Measurements from ENCODE around the gene SORBS2. TPM values are rescaled to one million over a fixed set of nuclear protein-coding genes. Genes with fewer than 3 reads are reported as not detected.

The SORBS2 gene
- total and polyA plus RNA-seq, 5 donors = 181 to 776 (median 613) TPM

DNA sequence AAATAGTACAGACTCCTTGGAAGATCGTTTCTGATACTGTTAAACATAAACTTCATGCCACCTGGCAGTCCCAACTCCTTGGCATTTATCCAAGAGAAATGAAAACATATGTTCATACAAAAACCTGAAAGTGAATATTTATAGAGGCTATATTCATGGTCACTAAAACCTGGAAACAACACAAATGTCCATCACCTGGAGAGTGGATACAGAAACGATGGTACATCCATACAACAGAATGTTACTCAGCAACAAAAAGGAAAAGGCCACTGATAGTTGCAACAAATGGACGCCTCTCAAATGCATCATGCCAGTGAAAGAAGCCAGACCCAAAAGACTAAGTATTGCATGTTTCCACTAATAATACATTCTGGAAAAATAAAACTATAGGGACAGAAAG, 34.0 kb upstream of the SORBS2 start:
- H3K27ac ChIP-seq (ENCODE audit: low read length) = no peak overlapping the region
- H3K4me3 ChIP-seq (ENCODE audit: low read length) = no peak overlapping the region
- ATAC-seq = no peak
- no peaks in the 10 kb centered on the region for H3K9me3 ChIP-seq (ENCODE audit: control insufficient read depth, low read length)
- H3K27me3 ChIP-seq (ENCODE audit: control insufficient read depth, insufficient read depth) = no peaks in the 10 kb centered on the region
- intact Hi-C loops (cut with DNase I) = loop anchor here in 2 of 4 donors (10.0 kb wide), 2 partner anchors 169 to 179 kb away; no protein-coding TSS in a partner anchor
- WGBS = 88% methylated on average over 3 of the region's 3 CpGs
- no peak for DNase-seq
- H3K4me1 ChIP-seq (ENCODE audit: control insufficient read depth, insufficient read depth, low read length) = peaks cover 6% of the 10 kb centered on the region

DNA sequence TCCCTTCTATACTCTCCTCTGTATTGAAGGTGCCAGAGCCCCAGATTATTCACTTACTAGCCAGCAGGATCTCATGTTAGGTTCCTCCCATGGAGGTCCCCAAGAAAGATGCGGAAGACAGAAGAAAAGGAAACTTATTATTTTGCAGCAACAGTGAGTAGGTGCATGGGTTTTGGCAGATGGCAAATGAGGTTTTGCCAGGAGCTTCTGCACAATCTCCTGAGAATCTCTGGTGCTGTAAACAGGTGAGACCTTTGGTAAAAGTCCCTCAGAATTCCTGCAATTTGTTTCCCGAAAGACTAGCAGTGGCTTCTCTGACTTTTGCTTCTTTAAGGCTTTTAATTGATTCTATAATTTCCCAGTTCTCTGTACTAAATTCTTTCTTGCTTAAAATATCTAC, 29.5 kb upstream of the SORBS2 start:
- Histone ChIP-seq H3K27me3 (ENCODE audit: control insufficient read depth, insufficient read depth) (no peaks in the 10 kb centered on the region), H3K4me1 (ENCODE audit: control insufficient read depth, insufficient read depth, low read length) (peaks cover 14% of the 10 kb centered on the region), H3K9me3 (ENCODE audit: control insufficient read depth, low read length) (no peaks in the 10 kb centered on the region), H3K27ac (ENCODE audit: low read length) (no peak overlapping the region), H3K4me3 (ENCODE audit: low read length) (no peak overlapping the region)
- DNase-seq (no peak), ATAC-seq (no peak)
- intact Hi-C loops (cut with DNase I) = loop anchor here in 2 of 4 donors (10.0 kb wide), 2 partner anchors 173 to 183 kb away; no protein-coding TSS in a partner anchor
- 91% methylated on average over 2 of the region's 2 CpGs for WGBS

DNA sequence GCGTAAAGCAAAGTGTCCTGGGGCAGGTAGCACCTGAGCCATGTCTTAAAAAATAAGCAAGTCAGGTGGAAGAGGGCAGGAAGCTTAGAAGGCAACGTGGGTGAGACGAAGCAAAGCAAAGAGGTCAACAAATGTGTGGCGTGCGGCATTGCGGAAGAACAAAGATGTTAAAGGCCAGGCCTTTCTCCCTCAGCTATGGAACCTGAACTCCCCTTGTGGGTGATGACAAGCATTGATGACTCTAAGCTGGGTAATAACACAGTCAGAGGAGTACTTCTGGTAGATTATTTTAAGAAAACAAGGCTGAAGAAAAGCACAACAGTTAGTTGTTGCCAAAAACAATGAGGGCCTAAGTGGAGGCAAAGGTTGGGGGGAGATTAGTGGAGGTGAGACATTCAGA, 29.0 kb upstream of the SORBS2 start:
- intact Hi-C loops (cut with DNase I) = loop anchor here in 2 of 4 donors (10.0 kb wide), 2 partner anchors 174 to 184 kb away; no protein-coding TSS in a partner anchor
- WGBS = 92% methylated on average over 6 of the region's 6 CpGs
- H3K9me3 ChIP-seq (ENCODE audit: control insufficient read depth, low read length) = no peaks in the 10 kb centered on the region
- no peak overlapping the region for H3K27ac ChIP-seq (ENCODE audit: low read length)
- ATAC-seq = no peak
- no peak overlapping the region for H3K4me3 ChIP-seq (ENCODE audit: low read length)
- no peaks in the 10 kb centered on the region for H3K27me3 ChIP-seq (ENCODE audit: control insufficient read depth, insufficient read depth)
- peaks cover 14% of the 10 kb centered on the region for H3K4me1 ChIP-seq (ENCODE audit: control insufficient read depth, insufficient read depth, low read length)
- DNase-seq = no peak

DNA sequence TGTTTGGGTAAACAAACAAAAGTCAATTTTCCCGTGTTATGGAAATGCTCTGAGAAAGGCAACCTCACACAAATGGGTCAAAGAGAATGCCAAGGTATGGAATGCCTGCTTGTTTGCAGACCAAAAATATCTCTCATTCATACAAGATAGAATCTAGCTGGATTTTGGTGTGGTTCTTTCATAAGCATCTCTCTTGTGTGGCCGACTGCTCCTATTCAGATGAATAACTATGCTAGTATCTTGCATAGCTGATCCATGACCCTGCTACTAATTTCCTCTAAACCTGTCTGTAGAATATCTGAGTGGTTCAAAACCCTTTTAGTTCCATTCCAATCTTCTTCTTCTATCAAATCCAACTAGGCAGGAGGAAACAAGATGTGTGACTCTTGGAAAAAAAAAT, 28.2 kb upstream of the SORBS2 start:
- H3K4me3 ChIP-seq (ENCODE audit: low read length) = no peak overlapping the region
- H3K4me1 ChIP-seq (ENCODE audit: control insufficient read depth, insufficient read depth, low read length) = peaks cover 14% of the 10 kb centered on the region
- H3K27me3 ChIP-seq (ENCODE audit: control insufficient read depth, insufficient read depth) = no peaks in the 10 kb centered on the region
- intact Hi-C loops (cut with DNase I) = loop anchor here in 2 of 4 donors (10.0 kb wide), 2 partner anchors 175 to 185 kb away; no protein-coding TSS in a partner anchor
- 63% methylated on average over 2 of the region's 2 CpGs for WGBS
- no peaks in the 10 kb centered on the region for H3K9me3 ChIP-seq (ENCODE audit: control insufficient read depth, low read length)
- ATAC-seq (no peak), DNase-seq (no peak)
- peak overlapping the region; percentile 34 for H3K27ac ChIP-seq (ENCODE audit: low read length)

DNA sequence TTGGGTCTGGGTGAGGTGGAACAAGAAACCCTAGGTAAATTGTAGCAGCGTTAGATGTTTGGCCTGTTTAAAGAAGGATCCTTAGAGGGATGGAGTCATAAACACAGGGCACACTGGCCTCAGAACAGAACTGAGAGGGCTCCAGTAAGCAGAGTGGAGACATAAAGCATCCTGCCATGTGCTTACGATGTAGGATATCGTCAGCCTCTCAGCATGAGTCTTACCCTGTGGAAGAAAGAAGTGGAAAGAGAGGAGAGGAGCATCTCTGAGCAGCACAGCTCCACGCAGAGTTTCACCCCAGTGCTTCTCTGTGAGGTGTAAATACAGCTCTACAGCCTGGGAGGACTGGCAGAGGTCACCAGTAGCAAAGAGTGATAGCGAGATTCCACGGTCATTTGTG, 27.8 kb upstream of the SORBS2 start:
- WGBS = 67% methylated on average over 6 of the region's 6 CpGs
- intact Hi-C loops (cut with DNase I) = loop anchor here in 2 of 4 donors (10.0 kb wide), 2 partner anchors 175 to 185 kb away; no protein-coding TSS in a partner anchor
- peak in 1 of 2 donors; percentile 40 for ATAC-seq
- no peaks in the 10 kb centered on the region for H3K9me3 ChIP-seq (ENCODE audit: control insufficient read depth, low read length)
- peak overlapping the region; percentile 94 for H3K27ac ChIP-seq (ENCODE audit: low read length)
- DNase-seq = no peak
- peaks cover 14% of the 10 kb centered on the region for H3K4me1 ChIP-seq (ENCODE audit: control insufficient read depth, insufficient read depth, low read length)
- no peaks in the 10 kb centered on the region for H3K27me3 ChIP-seq (ENCODE audit: control insufficient read depth, insufficient read depth)
- H3K4me3 ChIP-seq (ENCODE audit: low read length) = no peak overlapping the region

DNA sequence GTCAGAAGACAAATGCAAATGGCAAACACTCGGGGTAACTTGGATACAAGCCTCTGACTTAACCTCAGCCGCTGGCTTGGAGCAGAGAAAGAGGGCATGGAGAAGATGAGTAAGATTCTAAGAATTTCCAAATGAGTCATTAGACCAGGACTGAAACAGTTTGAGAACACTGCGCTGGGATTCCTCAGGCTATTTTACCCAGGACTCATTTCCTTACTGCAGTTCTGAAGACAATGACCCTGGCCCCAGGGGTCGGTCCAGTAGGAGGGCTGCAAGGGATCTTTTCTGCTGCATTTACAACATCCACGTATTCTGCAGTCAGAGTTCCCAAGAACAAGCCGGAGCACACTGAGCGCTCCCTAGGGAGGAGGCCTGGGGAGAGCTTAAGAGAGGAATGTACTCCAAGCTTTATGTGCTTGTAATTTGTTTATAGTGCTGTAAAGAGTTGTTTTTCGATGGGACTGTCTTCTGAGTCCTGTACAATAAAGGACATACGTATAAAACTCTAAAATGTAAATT, 27.3 kb upstream of the SORBS2 start:
- H3K27ac ChIP-seq (ENCODE audit: low read length) = peak overlapping the region; percentile 69
- H3K9me3 ChIP-seq (ENCODE audit: control insufficient read depth, low read length) = no peaks in the 10 kb centered on the region
- H3K27me3 ChIP-seq (ENCODE audit: control insufficient read depth, insufficient read depth) = no peaks in the 10 kb centered on the region
- 27% methylated on average over 9 of the region's 9 CpGs for WGBS
- intact Hi-C loops (cut with DNase I) = no loop called here
- H3K4me1 ChIP-seq (ENCODE audit: control insufficient read depth, insufficient read depth, low read length) = peaks cover 14% of the 10 kb centered on the region
- ATAC-seq (peak; percentile 68 to 88), DNase-seq (peak in 2 of 3 donors; percentile 42 to 60)
- H3K4me3 ChIP-seq (ENCODE audit: low read length) = no peak overlapping the region

DNA sequence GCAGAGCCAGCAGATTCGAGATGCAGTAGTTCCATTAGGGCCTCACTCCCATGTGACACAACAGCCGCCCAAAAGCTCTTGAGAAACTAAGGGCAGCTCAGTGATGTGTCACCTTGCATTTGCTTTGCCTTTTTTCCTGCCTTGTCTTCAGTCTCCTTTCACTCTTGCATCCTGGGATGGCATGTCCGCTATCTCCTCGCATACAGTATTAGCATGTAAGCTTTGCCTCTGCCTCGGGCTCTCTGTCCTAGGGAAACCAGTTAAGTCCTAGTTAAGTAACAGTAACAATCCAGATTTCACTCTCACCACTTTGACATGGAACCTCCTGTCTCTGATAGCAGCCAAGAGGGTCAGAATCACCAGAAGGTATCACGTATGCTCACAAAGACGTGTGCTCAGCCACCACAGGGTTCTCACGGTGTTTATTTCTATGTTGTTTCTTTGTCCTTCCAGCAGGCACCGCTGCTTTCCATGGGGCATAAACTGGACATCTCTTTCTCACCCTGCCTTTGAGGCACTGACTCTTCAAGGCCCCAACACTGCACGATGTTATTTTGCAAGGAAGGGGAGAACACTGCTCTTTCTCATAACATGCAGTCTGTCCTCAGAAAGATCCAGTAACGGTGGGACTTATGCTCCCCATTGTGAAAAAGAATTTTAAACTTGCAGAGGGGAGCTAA, 26.7 kb upstream of the SORBS2 start:
- peaks cover 14% of the 10 kb centered on the region for H3K4me1 ChIP-seq (ENCODE audit: control insufficient read depth, insufficient read depth, low read length)
- 60% methylated on average over 11 of the region's 11 CpGs for WGBS
- intact Hi-C loops (cut with DNase I) = no loop called here
- ATAC-seq (peak; percentile 15 to 42), DNase-seq (no peak)
- H3K27me3 ChIP-seq (ENCODE audit: control insufficient read depth, insufficient read depth) = no peaks in the 10 kb centered on the region
- H3K27ac ChIP-seq (ENCODE audit: low read length) = peak overlapping the region; percentile 69
- H3K4me3 ChIP-seq (ENCODE audit: low read length) = no peak overlapping the region
- no peaks in the 10 kb centered on the region for H3K9me3 ChIP-seq (ENCODE audit: control insufficient read depth, low read length)

DNA sequence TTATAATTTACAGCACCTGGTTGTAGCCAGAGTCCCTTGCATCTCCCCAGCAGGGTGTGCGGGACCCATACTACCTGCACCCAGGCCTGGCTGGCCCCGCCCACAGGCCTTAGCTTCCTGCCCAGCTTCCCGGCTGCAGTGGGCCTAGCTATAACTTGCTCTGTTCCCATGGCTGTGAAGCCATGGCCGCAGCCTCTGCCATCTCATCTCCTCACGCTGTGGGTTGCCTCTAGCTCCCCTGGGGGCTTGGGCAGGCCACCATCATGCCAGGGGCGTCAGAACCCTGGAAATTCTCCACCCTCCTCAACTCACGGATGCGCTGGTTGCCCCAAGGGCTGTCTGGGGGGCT, 26.1 kb upstream of the SORBS2 start:
- Histone ChIP-seq H3K4me3 (ENCODE audit: low read length) (no peak overlapping the region), H3K4me1 (ENCODE audit: control insufficient read depth, insufficient read depth, low read length) (peaks cover 14% of the 10 kb centered on the region), H3K27ac (ENCODE audit: low read length) (peak overlapping the region; percentile 69), H3K27me3 (ENCODE audit: control insufficient read depth, insufficient read depth) (no peaks in the 10 kb centered on the region), H3K9me3 (ENCODE audit: control insufficient read depth, low read length) (no peaks in the 10 kb centered on the region)
- intact Hi-C loops (cut with DNase I) = no loop called here
- ATAC-seq (peak in 1 of 2 donors; percentile 11), DNase-seq (no peak)
- WGBS = 91% methylated on average over 8 of the region's 8 CpGs

DNA sequence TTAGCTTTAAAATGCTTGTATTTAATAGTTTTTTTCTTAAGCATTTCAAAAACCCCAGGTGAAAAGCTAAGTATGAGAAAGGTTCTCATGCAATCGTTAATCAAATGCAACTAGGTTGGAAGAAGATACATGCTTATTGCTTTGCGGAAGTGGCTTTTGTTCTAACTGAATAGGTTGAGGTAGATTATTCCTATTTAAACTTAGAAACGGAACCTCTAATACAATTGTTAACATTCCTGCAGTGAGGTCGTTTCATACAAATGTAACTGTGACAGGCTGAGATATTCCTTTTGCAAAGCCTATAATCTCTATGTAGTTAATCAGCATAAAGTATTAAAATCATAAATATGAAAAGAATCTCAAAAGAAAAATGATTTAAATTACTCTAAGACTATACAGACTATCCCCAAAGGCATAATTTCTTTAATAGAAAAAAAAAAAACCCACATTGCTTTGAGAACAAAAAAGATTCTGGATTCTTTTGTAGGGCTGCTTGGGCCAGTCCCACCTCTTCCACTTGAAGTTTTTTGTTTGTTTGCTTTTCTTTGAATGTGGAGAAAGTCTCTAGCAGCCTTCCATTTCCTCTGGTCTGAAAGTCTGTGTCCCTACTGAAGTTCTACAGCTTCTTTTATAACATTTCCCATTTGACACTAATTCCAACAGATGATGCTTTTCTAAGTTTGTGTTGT, 25.6 kb upstream of the SORBS2 start:
- peak overlapping the region; percentile 69 for H3K27ac ChIP-seq (ENCODE audit: low read length)
- intact Hi-C loops (cut with DNase I) = no loop called here
- H3K9me3 ChIP-seq (ENCODE audit: control insufficient read depth, low read length) = no peaks in the 10 kb centered on the region
- WGBS = 62% methylated on average over 4 of the region's 4 CpGs
- DNase-seq = no peak
- H3K27me3 ChIP-seq (ENCODE audit: control insufficient read depth, insufficient read depth) = no peaks in the 10 kb centered on the region
- peaks cover 14% of the 10 kb centered on the region for H3K4me1 ChIP-seq (ENCODE audit: control insufficient read depth, insufficient read depth, low read length)
- H3K4me3 ChIP-seq (ENCODE audit: low read length) = no peak overlapping the region
- no peak for ATAC-seq

DNA sequence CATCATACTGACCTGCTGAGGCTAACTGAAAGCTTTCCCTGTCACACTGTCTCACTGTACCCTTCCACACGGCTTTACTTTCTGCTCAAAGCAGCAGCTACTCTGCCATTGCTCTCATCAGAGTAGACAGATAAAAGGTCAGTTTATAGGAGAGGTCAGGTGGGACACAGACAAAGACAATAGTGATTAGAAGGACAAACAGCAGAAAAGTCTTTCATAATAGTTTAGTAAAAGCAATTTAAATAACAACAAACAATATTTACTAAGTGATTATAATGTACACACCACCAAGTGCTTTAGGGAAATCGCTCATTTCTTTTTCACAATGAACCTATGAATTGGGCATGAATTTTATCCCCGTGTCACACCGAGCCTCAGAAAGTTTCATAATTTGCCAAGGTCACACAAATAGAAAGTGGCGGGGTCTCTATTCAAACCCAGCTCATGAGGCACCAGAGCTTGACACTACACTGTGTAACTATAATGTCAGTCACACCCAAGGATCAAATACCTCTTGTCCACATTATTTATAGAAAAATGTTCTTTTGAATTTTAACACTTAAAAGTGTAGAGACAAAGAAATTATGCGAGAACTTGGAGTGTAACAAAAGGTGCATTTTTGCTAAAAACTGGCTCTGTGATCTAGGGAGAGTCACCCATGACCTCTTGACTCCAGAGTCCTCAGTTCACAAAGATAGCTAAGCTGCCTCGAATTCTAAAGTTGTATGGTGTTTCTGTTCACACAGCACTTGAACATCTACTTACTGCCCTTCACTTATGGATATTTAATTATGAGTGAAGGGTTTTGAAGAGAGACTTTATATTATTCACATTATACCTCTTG, 24.5 kb upstream of the SORBS2 start:
- intact Hi-C loops (cut with DNase I) = no loop called here
- Histone ChIP-seq H3K9me3 (ENCODE audit: control insufficient read depth, low read length) (no peaks in the 10 kb centered on the region), H3K4me1 (ENCODE audit: control insufficient read depth, insufficient read depth, low read length) (peaks cover 15% of the 10 kb centered on the region), H3K27ac (ENCODE audit: low read length) (peak overlapping the region; percentile 80), H3K4me3 (ENCODE audit: low read length) (no peak overlapping the region), H3K27me3 (ENCODE audit: control insufficient read depth, insufficient read depth) (no peaks in the 10 kb centered on the region)
- DNase-seq (no peak), ATAC-seq (peak in 1 of 2 donors; percentile 33)
- WGBS = 58% methylated on average over 7 of the region's 7 CpGs
